PFSK-1 (cell line): ENCODE measurements around the gene VWCE. TPM values are rescaled to one million over a fixed set of nuclear protein-coding genes. Genes with fewer than 3 reads are reported as not detected.

Experiments
- FOXP2 ChIP-seq: optimal IDR thresholded peaks from 2 replicates; pipeline ENCODE3; 2011; ENCODE audit warnings: borderline replicate concordance, control low read depth, inconsistent platforms; ENCODE audit not compliant: insufficient read depth; ENCODE audit errors: extremely low read length, extremely low read depth
- POLR2AphosphoS5 ChIP-seq: IDR thresholded peaks from 2 replicates; pipeline ENCODE4 v1.6.1; 2012; ENCODE audit warnings: low read depth, mild to moderate bottlenecking, control low read depth, low read length, moderate library complexity
- SIN3A ChIP-seq: IDR thresholded peaks from 2 replicates; pipeline ENCODE4 v1.6.1; 2012; ENCODE audit warnings: mild to moderate bottlenecking, low read length, moderate library complexity, borderline replicate concordance; ENCODE audit not compliant: insufficient read depth
- TAF1 ChIP-seq: IDR thresholded peaks from 2 replicates; pipeline ENCODE4 v1.6.1; 2012; ENCODE audit warnings: low read length, control low read depth, borderline replicate concordance; ENCODE audit not compliant: insufficient read depth
- polyA plus RNA-seq: library from polyadenylated mRNA; unstranded; fragments of >200 nt; gene quantifications from one replicate; pipeline ENCODE4 v1.2.1, GENCODE V29; 2012; ENCODE audit warnings: low read depth, missing spikeins; ENCODE audit not compliant: insufficient read length
- TF ChIP-seq, protein P1 (sequence below), 2 experiments: IDR thresholded peaks; 2 replicates each; pipeline versions ENCODE4 v1.6.1 to v1.8.0; 2011 to 2012; ENCODE audit warnings: low read depth in 2 of 2, low read length in 2 of 2, control low read depth in 1 of 2, inconsistent platforms in 1 of 2, mild to moderate bottlenecking in 1 of 2, moderate library complexity in 1 of 2; ENCODE audit not compliant: insufficient read depth in 1 of 2

The VWCE gene, protein sequence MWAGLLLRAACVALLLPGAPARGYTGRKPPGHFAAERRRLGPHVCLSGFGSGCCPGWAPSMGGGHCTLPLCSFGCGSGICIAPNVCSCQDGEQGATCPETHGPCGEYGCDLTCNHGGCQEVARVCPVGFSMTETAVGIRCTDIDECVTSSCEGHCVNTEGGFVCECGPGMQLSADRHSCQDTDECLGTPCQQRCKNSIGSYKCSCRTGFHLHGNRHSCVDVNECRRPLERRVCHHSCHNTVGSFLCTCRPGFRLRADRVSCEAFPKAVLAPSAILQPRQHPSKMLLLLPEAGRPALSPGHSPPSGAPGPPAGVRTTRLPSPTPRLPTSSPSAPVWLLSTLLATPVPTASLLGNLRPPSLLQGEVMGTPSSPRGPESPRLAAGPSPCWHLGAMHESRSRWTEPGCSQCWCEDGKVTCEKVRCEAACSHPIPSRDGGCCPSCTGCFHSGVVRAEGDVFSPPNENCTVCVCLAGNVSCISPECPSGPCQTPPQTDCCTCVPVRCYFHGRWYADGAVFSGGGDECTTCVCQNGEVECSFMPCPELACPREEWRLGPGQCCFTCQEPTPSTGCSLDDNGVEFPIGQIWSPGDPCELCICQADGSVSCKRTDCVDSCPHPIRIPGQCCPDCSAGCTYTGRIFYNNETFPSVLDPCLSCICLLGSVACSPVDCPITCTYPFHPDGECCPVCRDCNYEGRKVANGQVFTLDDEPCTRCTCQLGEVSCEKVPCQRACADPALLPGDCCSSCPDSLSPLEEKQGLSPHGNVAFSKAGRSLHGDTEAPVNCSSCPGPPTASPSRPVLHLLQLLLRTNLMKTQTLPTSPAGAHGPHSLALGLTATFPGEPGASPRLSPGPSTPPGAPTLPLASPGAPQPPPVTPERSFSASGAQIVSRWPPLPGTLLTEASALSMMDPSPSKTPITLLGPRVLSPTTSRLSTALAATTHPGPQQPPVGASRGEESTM
- polyA plus RNA-seq = 0.19 TPM

DNA sequence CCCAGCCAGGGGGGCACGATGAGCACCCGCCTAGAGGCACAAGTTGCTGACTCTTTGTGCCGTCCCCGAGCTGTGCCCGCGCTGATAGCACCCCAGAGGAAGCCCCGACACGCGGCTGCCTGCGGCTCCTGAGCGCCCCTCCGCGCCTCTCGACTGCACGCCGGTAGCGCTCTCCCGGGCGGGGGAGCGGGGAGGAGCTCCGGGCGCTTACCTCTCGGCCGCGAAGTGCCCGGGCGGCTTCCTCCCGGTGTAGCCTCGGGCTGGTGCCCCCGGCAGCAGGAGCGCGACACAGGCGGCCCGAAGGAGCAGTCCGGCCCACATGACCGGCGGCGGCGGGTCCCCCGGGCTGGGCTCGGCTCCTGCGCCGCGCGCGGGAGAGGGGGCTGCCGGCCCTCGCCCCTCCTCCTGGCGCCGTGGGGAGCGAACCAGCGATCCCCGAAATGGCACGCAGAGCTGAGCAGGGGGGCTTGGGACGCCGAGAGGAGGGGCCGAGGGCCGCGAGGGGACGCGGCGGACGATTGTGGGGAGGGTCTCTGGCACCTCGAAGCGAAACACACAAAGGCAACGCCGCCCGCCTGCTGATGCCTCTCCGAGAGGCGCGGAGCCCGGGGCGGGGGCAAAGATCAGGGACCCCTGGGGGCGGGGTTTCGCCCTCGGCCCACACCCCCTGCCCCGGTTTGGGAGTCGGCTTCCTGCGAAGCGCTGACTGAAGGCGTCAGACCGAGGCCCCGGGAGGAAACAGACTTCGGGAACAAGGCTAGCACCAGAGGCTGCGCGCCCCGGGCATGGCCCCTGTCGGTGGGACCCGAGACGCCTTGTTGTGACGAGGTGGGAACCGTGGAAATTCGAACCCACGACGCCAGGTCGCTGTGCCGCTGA, at the start of gene VWCE:
Gene VWCE (minus strand): TSS at position 600 of the 879 bp plus-strand sequence. CDS start 279 bp downstream, at position 321.
- TF ChIP-seq TAF1 = no peak
- no peak for TF ChIP-seq FOXP2
- TF ChIP-seq POLR2AphosphoS5 = no peak
- no peak for TF ChIP-seq SIN3A
- TF ChIP-seq, protein P1, sequence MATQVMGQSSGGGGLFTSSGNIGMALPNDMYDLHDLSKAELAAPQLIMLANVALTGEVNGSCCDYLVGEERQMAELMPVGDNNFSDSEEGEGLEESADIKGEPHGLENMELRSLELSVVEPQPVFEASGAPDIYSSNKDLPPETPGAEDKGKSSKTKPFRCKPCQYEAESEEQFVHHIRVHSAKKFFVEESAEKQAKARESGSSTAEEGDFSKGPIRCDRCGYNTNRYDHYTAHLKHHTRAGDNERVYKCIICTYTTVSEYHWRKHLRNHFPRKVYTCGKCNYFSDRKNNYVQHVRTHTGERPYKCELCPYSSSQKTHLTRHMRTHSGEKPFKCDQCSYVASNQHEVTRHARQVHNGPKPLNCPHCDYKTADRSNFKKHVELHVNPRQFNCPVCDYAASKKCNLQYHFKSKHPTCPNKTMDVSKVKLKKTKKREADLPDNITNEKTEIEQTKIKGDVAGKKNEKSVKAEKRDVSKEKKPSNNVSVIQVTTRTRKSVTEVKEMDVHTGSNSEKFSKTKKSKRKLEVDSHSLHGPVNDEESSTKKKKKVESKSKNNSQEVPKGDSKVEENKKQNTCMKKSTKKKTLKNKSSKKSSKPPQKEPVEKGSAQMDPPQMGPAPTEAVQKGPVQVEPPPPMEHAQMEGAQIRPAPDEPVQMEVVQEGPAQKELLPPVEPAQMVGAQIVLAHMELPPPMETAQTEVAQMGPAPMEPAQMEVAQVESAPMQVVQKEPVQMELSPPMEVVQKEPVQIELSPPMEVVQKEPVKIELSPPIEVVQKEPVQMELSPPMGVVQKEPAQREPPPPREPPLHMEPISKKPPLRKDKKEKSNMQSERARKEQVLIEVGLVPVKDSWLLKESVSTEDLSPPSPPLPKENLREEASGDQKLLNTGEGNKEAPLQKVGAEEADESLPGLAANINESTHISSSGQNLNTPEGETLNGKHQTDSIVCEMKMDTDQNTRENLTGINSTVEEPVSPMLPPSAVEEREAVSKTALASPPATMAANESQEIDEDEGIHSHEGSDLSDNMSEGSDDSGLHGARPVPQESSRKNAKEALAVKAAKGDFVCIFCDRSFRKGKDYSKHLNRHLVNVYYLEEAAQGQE (IDR thresholded peaks at IDR 0.05; ENCODE audit: insufficient read depth in 1 of 2, low read depth in 2 of 2, low read length in 2 of 2) = no peak

DNA sequence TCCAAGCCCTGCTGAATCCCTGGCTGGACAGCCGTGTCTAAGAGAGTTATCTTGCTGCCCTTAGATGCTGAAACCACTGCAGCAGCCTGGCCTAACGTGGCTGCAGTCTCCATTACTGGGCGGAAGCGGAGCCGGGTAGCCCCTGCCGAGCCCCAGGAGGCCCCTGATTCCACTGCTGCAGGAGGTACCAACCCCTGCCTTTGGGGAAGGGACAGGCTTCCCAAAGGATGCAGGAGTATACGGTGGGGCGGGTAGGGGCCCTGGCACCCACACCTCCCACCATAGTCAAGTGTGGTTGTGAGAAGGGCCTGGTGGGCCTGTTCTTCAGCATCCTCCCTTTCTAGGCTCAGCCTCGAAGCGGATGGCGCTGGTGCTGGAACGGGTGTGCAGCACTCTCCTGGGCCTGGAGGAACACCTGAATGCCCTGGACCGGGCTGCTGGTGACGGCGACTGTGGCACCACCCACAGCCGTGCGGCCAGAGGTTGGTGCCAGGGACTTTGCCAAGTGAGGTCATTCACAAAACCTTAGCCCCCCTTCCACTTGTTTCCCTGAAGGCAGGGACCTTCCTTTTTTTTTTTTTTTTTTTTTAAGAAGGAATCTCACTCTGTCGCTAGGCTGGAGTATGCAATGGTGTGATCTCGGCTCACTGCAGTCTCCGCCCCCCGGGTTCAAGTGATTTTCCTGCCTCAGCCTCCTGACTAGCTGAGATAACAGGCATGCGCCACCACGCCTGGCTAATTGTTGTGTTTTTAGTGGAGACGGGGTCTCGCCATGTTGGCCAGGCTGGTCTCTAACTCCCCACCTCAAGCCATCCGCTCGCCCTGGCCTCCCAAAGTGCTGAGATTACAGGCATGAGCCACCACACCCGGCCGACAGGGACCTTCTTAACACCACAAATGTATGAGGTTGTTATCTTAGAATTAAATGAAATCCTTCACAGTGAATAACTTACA, 49.0 kb upstream of the VWCE start:
- TF ChIP-seq FOXP2 (no peak), POLR2AphosphoS5 (no peak), TAF1 (no peak), SIN3A (no peak)
- TF ChIP-seq, protein P1 (IDR thresholded peaks at IDR 0.05; ENCODE audit: insufficient read depth in 1 of 2, low read depth in 2 of 2, low read length in 2 of 2) = no peak

DNA sequence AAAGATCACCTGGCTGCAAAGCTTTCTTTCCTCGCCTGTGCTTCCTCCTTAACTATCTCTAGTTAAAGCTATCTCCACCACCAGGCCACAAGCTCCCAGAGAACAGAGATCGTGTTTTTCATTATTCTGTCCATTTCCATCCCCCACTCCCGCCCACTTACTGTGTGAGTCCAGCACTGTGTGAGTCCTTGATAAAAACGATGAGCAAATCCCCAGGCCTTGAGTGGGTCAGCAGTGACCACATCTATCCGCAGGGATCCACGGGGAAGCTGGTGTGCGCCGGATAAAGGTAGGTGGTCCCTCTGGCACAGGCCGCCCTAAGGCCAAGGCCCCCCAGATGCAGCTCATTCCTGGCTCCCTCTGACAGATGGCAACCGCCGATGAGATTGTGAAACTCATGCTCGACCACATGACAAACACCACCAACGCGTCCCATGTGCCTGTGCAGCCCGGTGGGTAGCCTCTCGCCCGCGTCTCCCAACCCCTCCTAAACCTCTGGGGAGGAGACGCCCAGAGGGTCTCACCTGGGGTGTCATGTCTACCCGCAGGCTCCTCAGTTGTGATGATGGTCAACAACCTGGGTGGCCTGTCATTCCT, 47.2 kb upstream of the VWCE start:
- no peak for TF ChIP-seq POLR2AphosphoS5

DNA sequence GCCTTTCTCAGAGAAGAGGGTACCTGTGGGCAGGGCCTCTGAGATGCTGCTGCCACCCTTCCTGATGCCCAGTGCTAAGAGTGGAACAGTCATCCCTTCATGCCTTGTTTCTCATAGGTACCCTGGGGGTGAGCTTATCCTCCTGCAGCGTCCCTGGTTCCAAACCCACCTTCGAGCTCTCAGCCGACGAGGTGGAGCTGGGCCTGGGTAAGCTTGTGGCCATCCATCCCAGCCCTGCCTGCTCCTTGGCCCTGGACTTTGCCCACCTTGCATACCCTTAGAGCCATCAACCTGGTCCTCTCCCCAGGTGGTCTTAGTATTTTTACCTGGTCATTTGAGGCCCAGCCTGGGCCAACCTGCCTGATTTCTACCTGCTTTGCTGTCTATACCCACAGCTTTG, 46.6 kb upstream of the VWCE start:
- TF ChIP-seq, protein P1 (IDR thresholded peaks at IDR 0.05; ENCODE audit: insufficient read depth in 1 of 2, low read depth in 2 of 2, low read length in 2 of 2) = no peak
- TF ChIP-seq POLR2AphosphoS5 = no peak
- no peak for TF ChIP-seq FOXP2
- no peak for TF ChIP-seq TAF1
- TF ChIP-seq SIN3A = no peak
